MM.1S (cell line): Measurements from ENCODE around the gene HSPB6.

Experiments used
- DNase-seq: peaks from one replicate; pipeline ENCODE4 v3.0.0-alpha.2; 2015
- H2AFZ ChIP-seq: fragments of 300-600 bp; sonication (generic); 2 replicates; pipeline ENCODE4 v1.6.0; 2016; ENCODE audit warnings: antibody characterized with exemption, low read length
- H3F3A ChIP-seq: fragments of 300-600 bp; sonication (generic); 2 replicates; pipeline ENCODE4 v1.6.1; 2016; ENCODE audit warnings: mild to moderate bottlenecking, antibody characterized with exemption, low read length, moderate library complexity, mixed read lengths; ENCODE audit not compliant: insufficient read depth
- H3K27ac ChIP-seq: fragments of 300-600 bp; sonication (generic); 2 replicates; pipeline ENCODE4 v1.5.1; 2016; ENCODE audit warnings: mild to moderate bottlenecking, low read length
- H3K27me3 ChIP-seq: fragments of 300-600 bp; sonication (generic); replicated peaks from 2 replicates; pipeline ENCODE4 v1.6.0; 2016; ENCODE audit warnings: low read length; ENCODE audit not compliant: insufficient read depth
- H3K36me3 ChIP-seq: fragments of 300-600 bp; sonication (generic); replicated peaks from 2 replicates; pipeline ENCODE4 v1.6.1; 2016; ENCODE audit warnings: mild to moderate bottlenecking, low read length, mixed read lengths; ENCODE audit not compliant: insufficient read depth
- H3K4me1 ChIP-seq: fragments of 300-600 bp; sonication (generic); 2 replicates; pipeline ENCODE4 v1.6.1; 2016; ENCODE audit warnings: low read length, mixed read lengths
- H3K4me2 ChIP-seq: fragments of 300-600 bp; sonication (generic); 2 replicates; pipeline ENCODE4 v1.6.0; 2016; ENCODE audit warnings: low read depth, low read length
- H3K4me3 ChIP-seq: fragments of 300-600 bp; sonication (generic); 2 replicates; pipeline ENCODE4 v1.5.1; 2016; ENCODE audit warnings: low read length, mixed read lengths
- H3K79me2 ChIP-seq: fragments of 300-600 bp; sonication (generic); 2 replicates; pipeline ENCODE4 v1.6.1; 2016; ENCODE audit warnings: mixed run types, low read length, mixed read lengths
- H3K9ac ChIP-seq: fragments of 300-600 bp; sonication (generic); 2 replicates; pipeline ENCODE4 v1.6.1; 2016; ENCODE audit warnings: low read length, mixed read lengths
- H3K9me2 ChIP-seq: fragments of 300-600 bp; sonication (generic); replicated peaks from 2 replicates; pipeline ENCODE4 v1.6.1; 2016; ENCODE audit warnings: mild to moderate bottlenecking, low read length, mixed read lengths; ENCODE audit not compliant: insufficient read depth
- H3K9me3 ChIP-seq: fragments of 300-600 bp; sonication (generic); replicated peaks from 2 replicates; pipeline ENCODE4 v1.6.1; 2016; ENCODE audit warnings: mild to moderate bottlenecking, low read length, mixed read lengths; ENCODE audit not compliant: insufficient read depth
- H4K20me1 ChIP-seq: fragments of 300-600 bp; sonication (generic); 2 replicates; pipeline ENCODE4 v1.6.1; 2016; ENCODE audit warnings: mild to moderate bottlenecking, low read length, moderate library complexity, mixed read lengths; ENCODE audit not compliant: insufficient read depth
- EZH2 ChIP-seq: fragments of 300-600 bp; sonication (generic); optimal IDR thresholded peaks from 2 replicates; pipeline ENCODE3; 2017; ENCODE audit warnings: low read depth, mild to moderate bottlenecking, antibody characterized with exemption, low read length, mixed read lengths
- EZH2phosphoT487 ChIP-seq: fragments of 300-600 bp; sonication (generic); IDR thresholded peaks from 2 replicates; pipeline ENCODE4 v1.6.1; 2018; ENCODE audit warnings: antibody characterized with exemption, low read length
- TF ChIP-seq, protein P1 (sequence below): fragments of 300-600 bp; sonication (generic); IDR thresholded peaks from 2 replicates; pipeline ENCODE4 v1.5.1; 2016; ENCODE audit warnings: antibody characterized with exemption, low read length, mixed read lengths

Gene HSPB6

DNA sequence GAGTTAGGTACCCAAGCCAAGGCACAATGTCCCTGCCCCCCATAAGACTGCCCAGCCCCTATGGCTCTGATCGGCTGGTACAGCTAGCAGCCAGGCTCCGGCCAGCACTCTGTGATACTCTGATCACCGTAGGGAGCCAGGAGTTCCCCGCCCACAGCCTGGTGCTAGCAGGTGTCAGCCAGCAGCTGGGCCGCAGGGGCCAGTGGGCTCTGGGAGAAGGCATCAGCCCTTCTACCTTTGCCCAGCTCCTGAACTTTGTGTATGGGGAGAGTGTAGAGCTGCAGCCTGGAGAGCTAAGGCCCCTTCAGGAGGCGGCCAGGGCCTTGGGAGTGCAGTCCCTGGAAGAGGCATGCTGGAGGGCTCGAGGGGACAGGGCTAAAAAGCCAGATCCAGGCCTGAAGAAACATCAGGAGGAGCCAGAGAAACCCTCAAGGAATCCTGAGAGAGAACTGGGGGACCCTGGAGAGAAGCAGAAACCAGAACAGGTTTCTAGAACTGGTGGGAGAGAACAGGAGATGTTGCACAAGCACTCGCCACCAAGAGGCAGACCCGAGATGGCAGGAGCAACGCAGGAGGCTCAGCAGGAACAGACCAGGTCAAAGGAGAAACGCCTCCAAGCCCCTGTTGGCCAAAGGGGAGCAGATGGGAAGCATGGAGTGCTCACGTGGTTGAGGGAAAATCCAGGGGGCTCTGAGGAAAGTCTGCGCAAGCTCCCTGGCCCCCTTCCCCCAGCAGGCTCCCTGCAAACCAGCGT lies 42.1 kb downstream of the HSPB6 start:
- H3K4me3 ChIP-seq: no peak overlapping the region
- no peak overlapping the region for H3K27ac ChIP-seq
- peaks cover 14% of the 10 kb centered on the region for H3K4me1 ChIP-seq
- TF ChIP-seq, protein P1, sequence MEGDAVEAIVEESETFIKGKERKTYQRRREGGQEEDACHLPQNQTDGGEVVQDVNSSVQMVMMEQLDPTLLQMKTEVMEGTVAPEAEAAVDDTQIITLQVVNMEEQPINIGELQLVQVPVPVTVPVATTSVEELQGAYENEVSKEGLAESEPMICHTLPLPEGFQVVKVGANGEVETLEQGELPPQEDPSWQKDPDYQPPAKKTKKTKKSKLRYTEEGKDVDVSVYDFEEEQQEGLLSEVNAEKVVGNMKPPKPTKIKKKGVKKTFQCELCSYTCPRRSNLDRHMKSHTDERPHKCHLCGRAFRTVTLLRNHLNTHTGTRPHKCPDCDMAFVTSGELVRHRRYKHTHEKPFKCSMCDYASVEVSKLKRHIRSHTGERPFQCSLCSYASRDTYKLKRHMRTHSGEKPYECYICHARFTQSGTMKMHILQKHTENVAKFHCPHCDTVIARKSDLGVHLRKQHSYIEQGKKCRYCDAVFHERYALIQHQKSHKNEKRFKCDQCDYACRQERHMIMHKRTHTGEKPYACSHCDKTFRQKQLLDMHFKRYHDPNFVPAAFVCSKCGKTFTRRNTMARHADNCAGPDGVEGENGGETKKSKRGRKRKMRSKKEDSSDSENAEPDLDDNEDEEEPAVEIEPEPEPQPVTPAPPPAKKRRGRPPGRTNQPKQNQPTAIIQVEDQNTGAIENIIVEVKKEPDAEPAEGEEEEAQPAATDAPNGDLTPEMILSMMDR: no peak
- TF ChIP-seq EZH2phosphoT487: no peak
- H3K9me3 ChIP-seq: no peaks in the 10 kb centered on the region
- H3K9ac ChIP-seq: no peak overlapping the region
- H2AFZ ChIP-seq: no peak overlapping the region
- H4K20me1 ChIP-seq: no peaks in the 10 kb centered on the region
- H3K9me2 ChIP-seq: no peaks in the 10 kb centered on the region
- peaks cover 16% of the 10 kb centered on the region for H3K79me2 ChIP-seq
- no peak for DNase-seq
- no peaks in the 10 kb centered on the region for H3K36me3 ChIP-seq
- H3F3A ChIP-seq: peaks cover 7% of the 10 kb centered on the region; the same call in 1 of the 2 replicates
- peaks cover 33% of the 10 kb centered on the region for H3K27me3 ChIP-seq
- no peak overlapping the region for H3K4me2 ChIP-seq

DNA sequence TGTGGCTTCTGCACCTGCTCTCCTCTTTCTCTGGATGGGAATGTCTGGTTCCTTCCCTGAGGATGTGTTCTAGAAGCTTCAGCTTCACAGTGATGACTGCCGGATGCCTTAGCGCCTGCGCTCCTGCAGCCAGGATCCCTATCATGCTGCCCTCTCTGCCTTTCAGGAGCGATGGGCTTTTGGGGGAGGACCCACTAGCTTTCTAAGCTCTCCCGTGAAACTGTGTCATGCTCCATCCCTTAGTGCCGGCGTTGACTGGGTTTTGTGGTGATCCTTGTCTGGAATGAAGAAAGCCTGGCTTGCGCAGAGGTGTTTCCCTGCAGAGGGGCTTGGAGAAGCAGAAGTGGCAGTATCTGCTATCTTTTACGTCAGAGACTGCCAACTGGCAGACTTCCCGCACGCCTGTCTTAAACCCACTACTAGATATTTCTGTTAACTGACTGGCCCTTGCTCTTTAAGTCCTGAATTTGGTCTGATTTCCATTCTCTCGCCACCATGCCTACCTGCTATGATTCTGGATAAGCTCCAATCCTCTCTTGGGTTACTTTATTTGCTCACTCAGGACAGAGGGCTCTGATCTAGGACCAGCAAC lies 42.8 kb downstream of the HSPB6 start:
- Histone ChIP-seq H3K36me3 (no peaks in the 10 kb centered on the region), H3K27ac (no peak overlapping the region), H3K4me2 (no peak overlapping the region), H3K79me2 (peaks cover 9% of the 10 kb centered on the region), H3K9ac (no peak overlapping the region), H4K20me1 (no peaks in the 10 kb centered on the region), H2AFZ (no peak overlapping the region), H3K9me3 (no peaks in the 10 kb centered on the region), H3K4me1 (peaks cover 13% of the 10 kb centered on the region), H3K9me2 (no peaks in the 10 kb centered on the region), H3K4me3 (no peak overlapping the region), H3F3A (peaks cover 7% of the 10 kb centered on the region; the same call in 1 of the 2 replicates), H3K27me3 (peaks cover 39% of the 10 kb centered on the region)
- TF ChIP-seq, protein P1: no peak
- TF ChIP-seq EZH2phosphoT487 (no peak), EZH2 (no peak)
- no peak for DNase-seq

DNA sequence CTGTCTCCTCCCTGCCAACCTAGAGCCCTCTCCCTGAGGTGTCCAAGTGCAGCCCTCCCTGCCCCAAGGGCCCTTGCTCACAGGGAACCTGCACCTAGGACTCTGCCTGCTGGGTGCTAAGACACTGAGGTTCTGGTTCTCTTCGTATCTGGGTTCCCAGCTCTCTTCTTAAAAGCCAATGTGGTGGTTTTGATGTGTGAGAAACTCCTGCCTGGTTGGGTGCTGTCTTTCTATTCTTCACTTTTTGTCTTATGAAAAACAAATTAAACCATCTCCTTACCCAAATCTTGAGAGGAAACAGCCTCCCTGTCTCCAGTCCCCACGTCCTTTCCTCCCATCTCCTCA lies 43.4 kb downstream of the HSPB6 start:
- no peak overlapping the region for H3K4me2 ChIP-seq
- no peak overlapping the region for H3K4me3 ChIP-seq
- DNase-seq: no peak
- peaks cover 44% of the 10 kb centered on the region for H3K27me3 ChIP-seq
- no peak for TF ChIP-seq EZH2
- TF ChIP-seq EZH2phosphoT487: no peak
- TF ChIP-seq, protein P1: no peak
- peaks cover 11% of the 10 kb centered on the region for H3K4me1 ChIP-seq
- H2AFZ ChIP-seq: no peak overlapping the region
- H3K36me3 ChIP-seq: no peaks in the 10 kb centered on the region
- H4K20me1 ChIP-seq: no peaks in the 10 kb centered on the region
- H3K9me3 ChIP-seq: no peaks in the 10 kb centered on the region
- no peak overlapping the region for H3K9ac ChIP-seq
- peaks cover 7% of the 10 kb centered on the region; the same call in 1 of the 2 replicates for H3F3A ChIP-seq
- H3K79me2 ChIP-seq: peaks cover 3% of the 10 kb centered on the region
- H3K27ac ChIP-seq: no peak overlapping the region
- no peaks in the 10 kb centered on the region for H3K9me2 ChIP-seq
